ENCODE results near the gene CKAP5. TPM values are rescaled to one million over a fixed set of nuclear protein-coding genes. Genes with fewer than 3 reads are reported as not detected.

Gene CKAP5
- total RNA-seq, 1 donor from 2014 or later: 151 TPM

DNA sequence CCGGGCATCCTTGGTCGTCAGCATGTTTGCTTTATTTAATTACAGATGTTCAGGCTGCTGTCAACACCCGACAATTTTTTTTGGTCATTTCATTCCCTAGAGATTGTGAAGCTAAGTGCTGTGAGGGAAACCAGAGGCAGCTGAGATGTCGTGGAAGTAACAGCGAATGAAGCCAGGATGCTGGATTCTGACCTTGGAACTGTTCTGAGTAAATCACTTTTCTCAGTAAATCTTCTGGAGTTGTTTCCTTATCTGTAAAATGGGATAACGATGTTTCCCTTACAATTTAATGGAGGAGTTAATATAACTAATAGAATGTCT is 390 bp upstream of the CKAP5 start:
- H3K4me3 Mint-ChIP-seq (ENCODE audit: low read depth): peak overlapping the region; percentile 96
- H3K4me1 Mint-ChIP-seq (ENCODE audit: low read depth): peaks cover 14% of the 10 kb centered on the region
- H3K27ac Mint-ChIP-seq: peak overlapping the region; percentile 97
- peaks cover 8% of the 10 kb centered on the region for H3K36me3 Mint-ChIP-seq (ENCODE audit: insufficient read depth)
- TF ChIP-seq, protein P1, sequence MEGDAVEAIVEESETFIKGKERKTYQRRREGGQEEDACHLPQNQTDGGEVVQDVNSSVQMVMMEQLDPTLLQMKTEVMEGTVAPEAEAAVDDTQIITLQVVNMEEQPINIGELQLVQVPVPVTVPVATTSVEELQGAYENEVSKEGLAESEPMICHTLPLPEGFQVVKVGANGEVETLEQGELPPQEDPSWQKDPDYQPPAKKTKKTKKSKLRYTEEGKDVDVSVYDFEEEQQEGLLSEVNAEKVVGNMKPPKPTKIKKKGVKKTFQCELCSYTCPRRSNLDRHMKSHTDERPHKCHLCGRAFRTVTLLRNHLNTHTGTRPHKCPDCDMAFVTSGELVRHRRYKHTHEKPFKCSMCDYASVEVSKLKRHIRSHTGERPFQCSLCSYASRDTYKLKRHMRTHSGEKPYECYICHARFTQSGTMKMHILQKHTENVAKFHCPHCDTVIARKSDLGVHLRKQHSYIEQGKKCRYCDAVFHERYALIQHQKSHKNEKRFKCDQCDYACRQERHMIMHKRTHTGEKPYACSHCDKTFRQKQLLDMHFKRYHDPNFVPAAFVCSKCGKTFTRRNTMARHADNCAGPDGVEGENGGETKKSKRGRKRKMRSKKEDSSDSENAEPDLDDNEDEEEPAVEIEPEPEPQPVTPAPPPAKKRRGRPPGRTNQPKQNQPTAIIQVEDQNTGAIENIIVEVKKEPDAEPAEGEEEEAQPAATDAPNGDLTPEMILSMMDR (IDR thresholded peaks at IDR 0.05; ENCODE audit: unreplicated experiment): no peak
- H3K27me3 Mint-ChIP-seq: no peaks in the 10 kb centered on the region
- DNase-seq (ENCODE audit: low spot score, unreplicated experiment): no peak
- H3K9me3 Mint-ChIP-seq (ENCODE audit: low read depth): peaks cover 18% of the 10 kb centered on the region

DNA sequence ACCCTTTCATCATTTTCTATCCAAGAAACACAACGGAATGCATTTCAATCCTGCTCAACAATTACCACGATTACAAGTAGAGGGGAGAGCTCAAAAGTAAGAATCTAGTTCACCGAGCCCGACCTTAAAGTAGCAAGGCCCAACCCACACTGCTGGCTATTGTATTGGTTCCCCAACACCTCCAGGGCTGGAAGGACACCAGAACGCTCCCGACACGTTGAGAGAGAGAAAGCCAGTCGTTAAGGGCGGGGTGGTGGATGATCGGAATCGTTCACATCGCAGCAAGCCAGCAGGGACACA is 690 bp downstream of the CKAP5 start:
- Mint-ChIP-seq H3K4me1 (ENCODE audit: low read depth) (peaks cover 14% of the 10 kb centered on the region), H3K9me3 (ENCODE audit: low read depth) (peaks cover 11% of the 10 kb centered on the region), H3K27me3 (no peaks in the 10 kb centered on the region), H3K36me3 (ENCODE audit: insufficient read depth) (peaks cover 5% of the 10 kb centered on the region), H3K27ac (peak overlapping the region; percentile 93), H3K4me3 (ENCODE audit: low read depth) (peak overlapping the region; percentile 76)
- no peak for DNase-seq (ENCODE audit: low spot score, unreplicated experiment)
- TF ChIP-seq, protein P1 (IDR thresholded peaks at IDR 0.05; ENCODE audit: unreplicated experiment): no peak

DNA sequence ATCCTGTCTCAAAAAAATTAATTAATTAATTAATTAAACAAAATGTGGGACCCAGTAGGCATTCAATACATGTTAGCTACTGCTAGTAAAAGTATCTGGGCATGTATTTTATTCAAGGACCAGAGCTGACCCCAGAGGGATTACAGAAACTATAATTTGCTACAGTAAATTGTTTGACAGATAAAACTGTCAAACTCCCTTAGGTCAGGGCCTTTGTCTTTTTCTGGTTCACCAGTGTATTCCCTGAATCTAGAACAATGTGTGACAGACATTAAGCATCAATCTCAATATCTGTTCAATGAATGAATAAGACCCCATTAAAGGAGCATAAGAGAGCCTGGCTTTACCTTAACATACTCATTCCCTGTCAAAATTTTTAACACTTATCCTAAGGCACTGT is 6.0 kb downstream of the CKAP5 start:
- peaks cover 1% of the 10 kb centered on the region for H3K36me3 Mint-ChIP-seq (ENCODE audit: insufficient read depth)
- H3K9me3 Mint-ChIP-seq (ENCODE audit: low read depth): no peaks in the 10 kb centered on the region
- TF ChIP-seq, protein P1 (IDR thresholded peaks at IDR 0.05; ENCODE audit: unreplicated experiment): no peak
- H3K4me1 Mint-ChIP-seq (ENCODE audit: low read depth): peaks cover 14% of the 10 kb centered on the region
- no peak overlapping the region for H3K4me3 Mint-ChIP-seq (ENCODE audit: low read depth)
- no peak overlapping the region for H3K27ac Mint-ChIP-seq
- DNase-seq (ENCODE audit: low spot score, unreplicated experiment): no peak
- H3K27me3 Mint-ChIP-seq: no peaks in the 10 kb centered on the region

DNA sequence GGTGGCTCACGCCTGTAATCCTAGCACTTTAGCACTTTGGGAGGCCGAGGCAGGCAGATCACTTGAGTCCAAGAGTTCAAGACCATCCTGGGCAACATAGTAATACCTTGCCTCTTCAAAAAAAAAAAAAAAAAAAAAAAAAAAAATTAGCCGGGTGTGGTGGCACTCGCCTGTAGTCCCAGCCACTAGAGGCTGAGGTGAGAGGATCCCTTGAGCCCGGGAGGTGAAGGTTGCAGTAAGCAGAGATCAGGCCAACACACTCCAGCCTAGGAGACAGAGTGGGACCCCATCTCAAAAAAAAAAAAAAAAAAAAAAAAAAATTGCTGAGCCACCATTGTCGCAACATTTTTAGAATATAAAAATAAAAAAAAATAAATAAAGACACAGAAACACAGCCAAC is 7.6 kb downstream of the CKAP5 start:
- Mint-ChIP-seq H3K27ac (no peak overlapping the region), H3K4me3 (ENCODE audit: low read depth) (no peak overlapping the region), H3K9me3 (ENCODE audit: low read depth) (no peaks in the 10 kb centered on the region), H3K36me3 (ENCODE audit: insufficient read depth) (peaks cover 1% of the 10 kb centered on the region), H3K4me1 (ENCODE audit: low read depth) (peaks cover 5% of the 10 kb centered on the region), H3K27me3 (no peaks in the 10 kb centered on the region)
- no peak for DNase-seq (ENCODE audit: low spot score, unreplicated experiment)
- TF ChIP-seq, protein P1 (IDR thresholded peaks at IDR 0.05; ENCODE audit: unreplicated experiment): no peak

DNA sequence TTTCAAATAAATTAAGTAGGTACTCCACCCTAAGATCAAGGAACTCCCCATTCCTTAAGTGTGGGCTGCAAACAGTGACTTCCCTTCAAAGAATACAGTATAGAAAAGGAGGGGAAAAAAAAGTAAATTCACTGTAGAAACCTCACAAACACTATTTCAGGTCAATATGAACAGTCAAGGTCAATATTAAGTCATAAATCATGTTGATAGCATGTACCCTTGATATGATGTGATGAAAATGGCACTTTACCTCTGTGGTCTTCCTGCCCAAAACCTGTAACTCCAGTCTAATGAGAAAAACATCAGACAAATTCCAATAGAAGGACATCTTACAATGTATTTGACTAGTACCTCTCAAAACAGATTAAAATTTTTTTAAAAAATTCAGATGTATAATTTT is 8.2 kb downstream of the CKAP5 start:
- Mint-ChIP-seq H3K4me3 (ENCODE audit: low read depth) (no peak overlapping the region), H3K9me3 (ENCODE audit: low read depth) (no peaks in the 10 kb centered on the region), H3K4me1 (ENCODE audit: low read depth) (peaks cover 4% of the 10 kb centered on the region), H3K36me3 (ENCODE audit: insufficient read depth) (peaks cover 1% of the 10 kb centered on the region), H3K27ac (no peak overlapping the region), H3K27me3 (no peaks in the 10 kb centered on the region)
- DNase-seq (ENCODE audit: low spot score, unreplicated experiment): no peak
- TF ChIP-seq, protein P1 (IDR thresholded peaks at IDR 0.05; ENCODE audit: unreplicated experiment): no peak

All from progenitor cell of endocrine pancreas (in vitro differentiated cells).